Dendritic cell treated with granulocyte-macrophage colony-stimulating factor and Interleukin-4, amounts not matched to agents 40 ng/mL and 50 ng/mL, for 4 days (primary cell): ENCODE data around the gene DCDC2C.

Source experiments
- H3K27ac Mint-ChIP-seq: one replicate; pipeline ENCODE4 v1.8.0; 2022; ENCODE audit warnings: mild to moderate bottlenecking, mixed read lengths
- H3K27me3 Mint-ChIP-seq: one replicate; pipeline ENCODE4 v1.8.0; 2022; ENCODE audit warnings: mild to moderate bottlenecking, mixed read lengths
- H3K36me3 Mint-ChIP-seq: one replicate; pipeline ENCODE4 v1.8.0; 2022; ENCODE audit warnings: low read depth, mixed read lengths
- H3K4me1 Mint-ChIP-seq: one replicate; pipeline ENCODE4 v1.8.0; 2022; ENCODE audit warnings: low read depth, mixed read lengths
- H3K4me3 Mint-ChIP-seq: one replicate; pipeline ENCODE4 v1.8.0; 2022; ENCODE audit warnings: mild to moderate bottlenecking, moderate library complexity, mixed read lengths
- H3K9me3 Mint-ChIP-seq: one replicate; pipeline ENCODE4 v1.8.0; 2022; ENCODE audit warnings: mixed read lengths
- intact Hi-C: fragments of 100-400 bp; cut with micrococcal nuclease; formaldehyde crosslinking; loops from one replicate; pipeline ENCODE4 v1.15.0; 2022

Gene DCDC2C

GRCh38 chr2:3848776-3849175 is 145.4 kb downstream of the DCDC2C start:
- Mint-ChIP-seq H3K27me3 (no peaks in the 10 kb centered on the region), H3K36me3 (no peaks in the 10 kb centered on the region), H3K4me3 (no peak overlapping the region), H3K9me3 (peaks cover 17% of the 10 kb centered on the region), H3K4me1 (no peaks in the 10 kb centered on the region), H3K27ac (no peak overlapping the region)
- intact Hi-C loops = no loop called here

GRCh38 chr2:3849213-3849612 is 145.8 kb downstream of the DCDC2C start:
- Mint-ChIP-seq H3K27me3 (no peaks in the 10 kb centered on the region), H3K9me3 (peaks cover 20% of the 10 kb centered on the region), H3K4me1 (no peaks in the 10 kb centered on the region), H3K36me3 (no peaks in the 10 kb centered on the region), H3K27ac (no peak overlapping the region), H3K4me3 (no peak overlapping the region)
- intact Hi-C loops = no loop called here

- no peaks in the 10 kb centered on the region for H3K36me3 Mint-ChIP-seq
- peaks cover 25% of the 10 kb centered on the region for H3K9me3 Mint-ChIP-seq
- no peaks in the 10 kb centered on the region for H3K4me1 Mint-ChIP-seq
- H3K4me3 Mint-ChIP-seq = no peak overlapping the region
- intact Hi-C loops = no loop called here
- H3K27me3 Mint-ChIP-seq = no peaks in the 10 kb centered on the region
- H3K27ac Mint-ChIP-seq = no peak overlapping the region
Measured at GRCh38 chr2:3857576-3857975, 154.2 kb downstream of the DCDC2C start.

GRCh38 chr2:3864943-3865865 is 161.8 kb downstream of the DCDC2C start:
- H3K27ac Mint-ChIP-seq = no peak overlapping the region
- no peaks in the 10 kb centered on the region for H3K9me3 Mint-ChIP-seq
- H3K36me3 Mint-ChIP-seq = no peaks in the 10 kb centered on the region
- no peaks in the 10 kb centered on the region for H3K4me1 Mint-ChIP-seq
- no peaks in the 10 kb centered on the region for H3K27me3 Mint-ChIP-seq
- intact Hi-C loops = no loop called here
- H3K4me3 Mint-ChIP-seq = no peak overlapping the region

- Mint-ChIP-seq H3K4me1 (no peaks in the 10 kb centered on the region), H3K9me3 (no peaks in the 10 kb centered on the region), H3K4me3 (no peak overlapping the region), H3K27me3 (no peaks in the 10 kb centered on the region), H3K36me3 (no peaks in the 10 kb centered on the region), H3K27ac (no peak overlapping the region)
- intact Hi-C loops = no loop called here
Measured at GRCh38 chr2:3867469-3867868, 164.1 kb downstream of the DCDC2C start.

GRCh38 chr2:3868012-3868805 is 164.8 kb downstream of the DCDC2C start:
- no peaks in the 10 kb centered on the region for H3K27me3 Mint-ChIP-seq
- H3K4me1 Mint-ChIP-seq = no peaks in the 10 kb centered on the region
- intact Hi-C loops = no loop called here
- H3K4me3 Mint-ChIP-seq = no peak overlapping the region
- no peak overlapping the region for H3K27ac Mint-ChIP-seq
- H3K36me3 Mint-ChIP-seq = no peaks in the 10 kb centered on the region
- no peaks in the 10 kb centered on the region for H3K9me3 Mint-ChIP-seq

GRCh38 chr2:3870222-3870621 is 166.8 kb downstream of the DCDC2C start:
- no peaks in the 10 kb centered on the region for H3K4me1 Mint-ChIP-seq
- H3K4me3 Mint-ChIP-seq = no peak overlapping the region
- H3K36me3 Mint-ChIP-seq = no peaks in the 10 kb centered on the region
- no peaks in the 10 kb centered on the region for H3K9me3 Mint-ChIP-seq
- H3K27me3 Mint-ChIP-seq = no peaks in the 10 kb centered on the region
- intact Hi-C loops = no loop called here
- H3K27ac Mint-ChIP-seq = no peak overlapping the region

GRCh38 chr2:3871002-3871401 is 167.6 kb downstream of the DCDC2C start:
- H3K27ac Mint-ChIP-seq = no peak overlapping the region
- H3K36me3 Mint-ChIP-seq = no peaks in the 10 kb centered on the region
- intact Hi-C loops = no loop called here
- no peaks in the 10 kb centered on the region for H3K27me3 Mint-ChIP-seq
- H3K9me3 Mint-ChIP-seq = no peaks in the 10 kb centered on the region
- no peaks in the 10 kb centered on the region for H3K4me1 Mint-ChIP-seq
- no peak overlapping the region for H3K4me3 Mint-ChIP-seq

- no peaks in the 10 kb centered on the region for H3K36me3 Mint-ChIP-seq
- no peaks in the 10 kb centered on the region for H3K27me3 Mint-ChIP-seq
- no peaks in the 10 kb centered on the region for H3K4me1 Mint-ChIP-seq
- H3K9me3 Mint-ChIP-seq = no peaks in the 10 kb centered on the region
- H3K27ac Mint-ChIP-seq = no peak overlapping the region
- no peak overlapping the region for H3K4me3 Mint-ChIP-seq
- intact Hi-C loops = no loop called here
Measured at GRCh38 chr2:3872451-3872850, 169.1 kb downstream of the DCDC2C start.

GRCh38 chr2:3873899-3874298 is 170.5 kb downstream of the DCDC2C start:
- Mint-ChIP-seq H3K27ac (no peak overlapping the region), H3K27me3 (no peaks in the 10 kb centered on the region), H3K4me3 (no peak overlapping the region), H3K36me3 (no peaks in the 10 kb centered on the region), H3K4me1 (no peaks in the 10 kb centered on the region), H3K9me3 (no peaks in the 10 kb centered on the region)
- intact Hi-C loops = no loop called here

GRCh38 chr2:3876221-3876620 is 172.8 kb downstream of the DCDC2C start:
- Mint-ChIP-seq H3K4me1 (no peaks in the 10 kb centered on the region), H3K4me3 (no peak overlapping the region), H3K36me3 (no peaks in the 10 kb centered on the region), H3K27ac (no peak overlapping the region), H3K27me3 (no peaks in the 10 kb centered on the region), H3K9me3 (no peaks in the 10 kb centered on the region)
- intact Hi-C loops = no loop called here

- no peaks in the 10 kb centered on the region for H3K27me3 Mint-ChIP-seq
- H3K4me3 Mint-ChIP-seq = no peak overlapping the region
Measured at GRCh38 chr2:3876685-3877084, 173.3 kb downstream of the DCDC2C start.

GRCh38 chr2:3885629-3886628 is 182.6 kb downstream of the DCDC2C start:
- no peaks in the 10 kb centered on the region for H3K27me3 Mint-ChIP-seq
- no peaks in the 10 kb centered on the region for H3K4me1 Mint-ChIP-seq
- H3K27ac Mint-ChIP-seq = no peak overlapping the region
- intact Hi-C loops = no loop called here
- H3K9me3 Mint-ChIP-seq = peaks cover 15% of the 10 kb centered on the region
- no peaks in the 10 kb centered on the region for H3K36me3 Mint-ChIP-seq
- no peak overlapping the region for H3K4me3 Mint-ChIP-seq

More at GRCh38 chr2:3876685-3877084, 173.3 kb downstream of the DCDC2C start:
- Mint-ChIP-seq H3K9me3 (no peaks in the 10 kb centered on the region), H3K4me1 (no peaks in the 10 kb centered on the region), H3K36me3 (no peaks in the 10 kb centered on the region), H3K27ac (no peak overlapping the region)
- intact Hi-C loops = no loop called here
